ACC112 (cell line): ENCODE data around the gene ING5.

Experiments used
- H2AFZ ChIP-seq: fragments of 200-600 bp; sonication (generic); one replicate; pipeline ENCODE4 v1.6.0; 2017; ENCODE audit warnings: antibody characterized with exemption, low read length; ENCODE audit not compliant: unreplicated experiment
- H3K27ac ChIP-seq: fragments of 200-600 bp; sonication (generic); 2 replicates; pipeline ENCODE4 v1.5.1; 2014; ENCODE audit warnings: low read depth, mild to moderate bottlenecking, antibody characterized with exemption, low read length, moderate library complexity
- H3K27me3 ChIP-seq: fragments of 200-600 bp; sonication (generic); 2 replicates; pipeline ENCODE4 v1.6.1; 2014; ENCODE audit warnings: mild to moderate bottlenecking, antibody characterized with exemption, low read length, moderate library complexity, mixed read lengths; ENCODE audit not compliant: insufficient read depth
- H3K36me3 ChIP-seq: fragments of 200-600 bp; sonication (generic); 2 replicates; pipeline ENCODE4 v1.6.1; 2016; ENCODE audit warnings: mild to moderate bottlenecking, antibody characterized with exemption, low read length, moderate library complexity, mixed read lengths; ENCODE audit not compliant: insufficient read depth
- H3K4me1 ChIP-seq: fragments of 200-600 bp; sonication (generic); one replicate; pipeline ENCODE4 v1.6.1; 2016; ENCODE audit warnings: low read length, mixed read lengths; ENCODE audit not compliant: insufficient read depth, unreplicated experiment, control insufficient read depth
- H3K4me3 ChIP-seq: fragments of 200-600 bp; sonication (generic); 2 replicates; pipeline ENCODE4 v1.5.1; 2014; ENCODE audit warnings: mild to moderate bottlenecking, low read depth, low read length
- H3K79me2 ChIP-seq: fragments of 200-600 bp; sonication (generic); one replicate; pipeline ENCODE4 v1.6.0; 2016; ENCODE audit warnings: low read length; ENCODE audit not compliant: control insufficient read depth, unreplicated experiment, insufficient read depth

ING5 gene

DNA sequence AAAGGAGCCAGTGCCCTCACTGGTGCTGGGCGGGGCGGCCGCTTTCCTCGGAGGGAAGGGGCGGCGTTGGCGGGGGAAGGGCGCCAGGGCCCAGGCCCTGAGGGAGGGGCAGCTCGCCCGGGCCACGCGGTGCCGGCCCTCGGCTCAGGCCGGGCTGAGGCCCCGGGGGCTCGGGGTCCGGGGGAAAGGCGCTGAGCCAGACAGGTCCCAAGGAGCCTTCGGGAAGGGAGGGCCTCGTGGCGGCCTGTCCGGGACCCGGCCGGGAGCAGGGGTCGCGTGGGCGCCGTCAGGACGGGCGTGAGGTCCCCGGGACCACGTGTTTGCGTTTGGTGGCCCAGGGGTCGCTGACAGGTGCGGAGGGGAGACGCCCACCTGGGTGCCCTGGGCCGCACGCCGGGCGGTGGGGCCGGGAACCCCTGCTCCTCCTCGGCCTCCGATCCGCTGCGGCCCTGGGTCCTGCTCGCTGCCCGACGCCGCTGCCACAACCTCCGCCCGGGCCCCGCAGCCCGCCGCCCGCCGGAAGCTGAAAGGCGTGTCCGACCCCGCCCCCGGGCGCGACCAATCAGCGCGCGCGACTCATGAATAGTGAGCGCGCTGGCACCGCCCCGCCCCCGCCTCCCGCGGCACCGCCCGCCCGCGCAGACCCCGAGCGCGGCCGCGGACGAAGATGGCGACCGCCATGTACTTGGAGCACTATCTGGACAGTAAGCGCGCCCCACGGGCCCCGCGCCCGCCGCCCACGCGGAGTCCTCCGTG, at the start of gene ING5:
ING5 (plus strand) TSS at position 641 of the 756 bp plus-strand sequence; CDS start at position 668, 27 bp downstream.
- Histone ChIP-seq H3K27ac (peak within 1 kb of the TSS; percentile 85), H3K27me3 (no peaks in the 10 kb centered on the region)

DNA sequence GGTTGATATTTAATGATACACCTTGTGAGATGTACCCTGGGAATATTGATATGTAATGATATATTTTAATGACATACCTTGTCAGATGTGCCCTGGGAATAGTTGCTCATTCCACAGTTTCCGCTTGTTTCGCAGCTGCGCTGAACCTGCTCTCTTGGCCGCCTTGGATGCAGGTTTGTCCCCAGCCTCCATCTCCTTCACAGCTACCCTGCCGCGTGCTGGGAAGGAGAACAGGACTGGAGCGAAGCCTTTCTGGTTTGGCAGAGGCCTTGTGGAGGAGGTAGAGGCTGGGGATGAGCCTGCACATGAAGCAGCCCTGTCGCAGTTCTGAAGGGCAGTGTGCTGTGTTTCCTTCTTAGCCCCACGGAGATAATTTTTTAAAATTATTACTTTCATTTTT, 49.7 kb upstream of the ING5 start:
- no peak overlapping the region for H3K27ac ChIP-seq
- H3K4me3 ChIP-seq = no peak overlapping the region
- H3K4me1 ChIP-seq = no peaks in the 10 kb centered on the region
- H3K27me3 ChIP-seq = no peaks in the 10 kb centered on the region
- H2AFZ ChIP-seq = no peak overlapping the region
- H3K79me2 ChIP-seq = peaks cover 33% of the 10 kb centered on the region
- no peaks in the 10 kb centered on the region for H3K36me3 ChIP-seq

More for the DNA sequence above, at the start of gene ING5:
- Histone ChIP-seq H3K4me1 (peaks cover 8% of the 10 kb centered on the region), H2AFZ (peak within 1 kb of the TSS; percentile 38), H3K36me3 (peaks cover 14% of the 10 kb centered on the region), H3K79me2 (peaks cover 15% of the 10 kb centered on the region), H3K4me3 (peak within 1 kb of the TSS; percentile 91)

DNA sequence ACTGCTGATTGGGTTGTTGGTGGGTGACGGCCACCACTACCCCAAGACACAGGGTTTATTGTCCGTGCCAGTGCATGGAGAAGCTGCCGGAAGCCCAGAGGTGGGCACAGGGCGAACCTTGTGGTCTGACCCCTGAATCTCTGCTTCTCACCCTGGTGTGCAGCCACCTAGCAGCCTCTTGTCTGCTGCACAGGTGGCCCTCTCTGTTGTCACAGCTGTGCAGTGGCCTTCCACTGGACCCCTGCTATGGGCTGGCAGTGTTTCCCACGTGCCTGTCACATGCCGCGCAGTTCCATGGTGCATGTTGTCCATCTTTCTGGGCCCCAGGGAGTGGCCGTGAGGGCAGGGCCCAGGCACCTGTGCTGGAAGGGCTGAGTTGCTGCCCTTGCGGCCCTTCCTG, 49.1 kb upstream of the ING5 start:
- Histone ChIP-seq H3K79me2 (peaks cover 33% of the 10 kb centered on the region), H3K4me3 (no peak overlapping the region), H3K4me1 (no peaks in the 10 kb centered on the region), H3K27me3 (no peaks in the 10 kb centered on the region), H2AFZ (no peak overlapping the region), H3K36me3 (no peaks in the 10 kb centered on the region), H3K27ac (no peak overlapping the region)

- no peaks in the 10 kb centered on the region for H3K27me3 ChIP-seq
- no peak overlapping the region for H2AFZ ChIP-seq
- peaks cover under 1% of the 10 kb centered on the region; the same call in 1 of the 2 replicates for H3K36me3 ChIP-seq
- peaks cover 29% of the 10 kb centered on the region for H3K79me2 ChIP-seq
- no peaks in the 10 kb centered on the region for H3K4me1 ChIP-seq
- no peak overlapping the region for H3K27ac ChIP-seq
- H3K4me3 ChIP-seq = no peak overlapping the region
Observed at GRCh38 chr2:241653210-241653750, 48.6 kb upstream of the ING5 start.

DNA sequence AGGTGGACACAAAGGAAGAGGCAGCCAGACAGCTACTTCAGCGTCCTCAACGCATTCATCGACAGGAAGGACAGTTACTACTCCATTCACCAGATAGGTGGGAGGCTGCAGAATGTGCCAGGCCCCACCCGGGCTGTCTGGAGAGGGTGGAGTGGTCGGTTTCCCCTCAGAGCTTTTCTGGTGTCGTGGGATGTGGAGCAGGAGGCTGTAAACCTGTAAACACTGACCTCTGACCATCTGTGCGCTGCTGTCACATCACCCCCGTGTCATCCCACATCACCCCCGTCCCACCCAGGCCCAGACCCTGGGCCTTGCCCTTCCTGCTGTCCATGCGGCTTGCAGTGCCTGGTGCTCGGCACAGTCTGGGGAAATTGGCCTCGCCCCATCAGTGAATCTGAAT, 47.3 kb upstream of the ING5 start:
- H3K27ac ChIP-seq = no peak overlapping the region
- H2AFZ ChIP-seq = no peak overlapping the region
- peaks cover 6% of the 10 kb centered on the region; the same call in 1 of the 2 replicates for H3K36me3 ChIP-seq
- H3K27me3 ChIP-seq = no peaks in the 10 kb centered on the region
- H3K4me1 ChIP-seq = no peaks in the 10 kb centered on the region
- peaks cover 18% of the 10 kb centered on the region for H3K79me2 ChIP-seq
- H3K4me3 ChIP-seq = no peak overlapping the region

- H3K27me3 ChIP-seq = no peaks in the 10 kb centered on the region
- H3K27ac ChIP-seq = no peak overlapping the region
- H3K36me3 ChIP-seq = peaks cover 6% of the 10 kb centered on the region; the same call in 1 of the 2 replicates
- no peak overlapping the region for H3K4me3 ChIP-seq
- H3K79me2 ChIP-seq = peaks cover 11% of the 10 kb centered on the region
- no peaks in the 10 kb centered on the region for H3K4me1 ChIP-seq
- no peak overlapping the region for H2AFZ ChIP-seq
Observed at GRCh38 chr2:241655516-241656189, 46.2 kb upstream of the ING5 start.

GRCh38 chr2:241656190-241656741, 45.6 kb upstream of the ING5 start:
- Histone ChIP-seq H2AFZ (no peak overlapping the region), H3K4me3 (no peak overlapping the region), H3K27me3 (no peaks in the 10 kb centered on the region), H3K27ac (no peak overlapping the region), H3K4me1 (no peaks in the 10 kb centered on the region), H3K36me3 (peaks cover 6% of the 10 kb centered on the region; the same call in 1 of the 2 replicates), H3K79me2 (peaks cover 9% of the 10 kb centered on the region)

DNA sequence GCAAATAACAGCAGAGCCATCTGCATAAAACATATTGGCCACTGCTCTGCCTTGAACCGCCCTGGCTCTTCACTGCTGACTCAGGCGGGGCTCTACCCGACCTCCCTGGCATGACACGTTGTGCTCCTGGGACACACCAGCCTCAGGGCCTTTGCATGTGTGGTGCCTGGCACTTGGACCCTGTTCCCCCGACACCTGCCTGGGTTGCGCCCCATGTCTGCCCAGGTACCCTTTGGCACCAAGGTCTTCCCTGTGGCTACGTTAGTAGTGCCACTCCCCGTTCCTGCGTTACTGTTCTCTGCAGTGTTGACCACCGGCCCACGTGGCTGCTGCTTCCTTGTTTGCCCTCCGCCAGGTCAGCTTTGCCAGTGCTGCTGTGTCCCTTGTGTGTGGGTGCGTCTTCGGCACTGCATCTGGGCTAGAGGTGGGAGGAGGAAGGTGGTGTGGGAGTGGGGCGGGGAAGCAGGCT, 44.0 kb upstream of the ING5 start:
- Histone ChIP-seq H3K36me3 (peaks cover 6% of the 10 kb centered on the region; the same call in 1 of the 2 replicates), H3K27me3 (no peaks in the 10 kb centered on the region)

GRCh38 chr2:241658296-241658695, 43.5 kb upstream of the ING5 start:
- Histone ChIP-seq H2AFZ (no peak overlapping the region), H3K4me1 (no peaks in the 10 kb centered on the region), H3K4me3 (no peak overlapping the region), H3K36me3 (peaks cover 6% of the 10 kb centered on the region; the same call in 1 of the 2 replicates), H3K27ac (no peak overlapping the region), H3K27me3 (no peaks in the 10 kb centered on the region), H3K79me2 (peaks cover 2% of the 10 kb centered on the region)

More for the DNA sequence above, 44.0 kb upstream of the ING5 start:
- Histone ChIP-seq H3K79me2 (peaks cover 6% of the 10 kb centered on the region), H3K4me3 (no peak overlapping the region), H3K27ac (no peak overlapping the region), H3K4me1 (no peaks in the 10 kb centered on the region), H2AFZ (no peak overlapping the region)

DNA sequence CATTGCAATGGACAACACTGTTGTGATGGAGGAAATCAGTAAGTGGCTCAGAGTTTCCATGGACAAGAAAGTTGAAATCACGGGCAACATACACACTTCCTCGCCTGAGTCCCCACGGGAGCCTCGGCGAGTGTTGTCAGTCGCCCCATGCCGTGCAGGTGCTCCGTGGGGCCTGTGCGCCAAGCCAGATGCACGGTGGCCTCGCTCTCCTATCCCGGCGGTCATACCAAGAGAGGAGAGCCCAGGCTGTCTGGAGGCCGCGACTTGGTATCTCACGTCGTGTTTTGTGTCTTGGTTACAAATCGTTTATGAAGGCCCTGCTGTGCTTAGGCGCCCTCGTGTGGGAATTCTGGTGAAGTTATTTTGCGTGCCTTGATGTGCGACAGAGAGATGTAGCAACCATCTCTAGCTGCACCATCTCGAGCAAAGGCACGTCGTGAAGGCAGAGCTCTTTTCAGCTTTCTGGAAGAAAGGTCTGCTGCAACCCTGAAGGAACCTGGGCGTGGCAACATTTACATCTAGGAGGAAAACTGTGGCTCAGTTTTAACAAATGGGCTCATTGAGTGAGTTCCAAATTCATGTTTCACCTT, 42.6 kb upstream of the ING5 start:
- Histone ChIP-seq H3K27me3 (no peaks in the 10 kb centered on the region), H3K79me2 (no peaks in the 10 kb centered on the region), H3K36me3 (peaks cover 6% of the 10 kb centered on the region; the same call in 1 of the 2 replicates), H3K4me1 (no peaks in the 10 kb centered on the region), H3K4me3 (no peak overlapping the region), H2AFZ (no peak overlapping the region), H3K27ac (no peak overlapping the region)
